Gastroesophageal sphincter (tissue), 3 donors: ENCODE measurements around the gene OPRD1.

Experiments
- POLR2AphosphoS5 ChIP-seq: sonication (generic); formaldehyde crosslinking; IDR thresholded peaks from one replicate; pipeline ENCODE4 v1.6.1; 2017; ENCODE audit warnings: antibody characterized with exemption
- TF ChIP-seq, protein P1 (sequence below), 4 experiments: fragments of 200-600 bp in 2 of 4; fragments of 450-650 bp in 2 of 4; sonication (generic) in 1 of 4; IDR thresholded peaks; one replicate each; pipeline ENCODE4 v1.5.1; 2017 to 2019; ENCODE audit warnings: antibody characterized with exemption in 4 of 4, mild to moderate bottlenecking in 2 of 4, moderate library complexity in 2 of 4

DNA sequence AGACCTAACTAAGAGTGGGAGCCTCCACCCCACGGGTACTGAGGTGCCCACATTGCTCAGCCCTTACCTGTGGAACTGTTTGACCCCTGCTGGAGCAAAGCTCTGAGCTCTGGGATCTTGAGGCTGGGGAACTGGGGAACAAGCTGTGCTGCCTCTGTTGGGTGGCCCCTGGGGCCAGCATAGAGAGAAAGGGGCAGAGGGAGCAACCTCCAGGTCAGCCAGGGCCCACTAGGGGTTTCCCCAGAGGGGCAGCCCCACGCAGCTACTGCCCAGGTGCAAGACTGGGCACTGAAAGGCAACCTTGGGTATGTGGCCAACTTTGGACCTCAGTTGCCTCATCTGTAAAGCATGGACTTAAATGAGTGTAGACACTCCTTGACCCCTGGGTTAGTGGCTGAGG is 78.9 kb downstream of the OPRD1 start:
- no peak for TF ChIP-seq POLR2AphosphoS5
- TF ChIP-seq, protein P1, sequence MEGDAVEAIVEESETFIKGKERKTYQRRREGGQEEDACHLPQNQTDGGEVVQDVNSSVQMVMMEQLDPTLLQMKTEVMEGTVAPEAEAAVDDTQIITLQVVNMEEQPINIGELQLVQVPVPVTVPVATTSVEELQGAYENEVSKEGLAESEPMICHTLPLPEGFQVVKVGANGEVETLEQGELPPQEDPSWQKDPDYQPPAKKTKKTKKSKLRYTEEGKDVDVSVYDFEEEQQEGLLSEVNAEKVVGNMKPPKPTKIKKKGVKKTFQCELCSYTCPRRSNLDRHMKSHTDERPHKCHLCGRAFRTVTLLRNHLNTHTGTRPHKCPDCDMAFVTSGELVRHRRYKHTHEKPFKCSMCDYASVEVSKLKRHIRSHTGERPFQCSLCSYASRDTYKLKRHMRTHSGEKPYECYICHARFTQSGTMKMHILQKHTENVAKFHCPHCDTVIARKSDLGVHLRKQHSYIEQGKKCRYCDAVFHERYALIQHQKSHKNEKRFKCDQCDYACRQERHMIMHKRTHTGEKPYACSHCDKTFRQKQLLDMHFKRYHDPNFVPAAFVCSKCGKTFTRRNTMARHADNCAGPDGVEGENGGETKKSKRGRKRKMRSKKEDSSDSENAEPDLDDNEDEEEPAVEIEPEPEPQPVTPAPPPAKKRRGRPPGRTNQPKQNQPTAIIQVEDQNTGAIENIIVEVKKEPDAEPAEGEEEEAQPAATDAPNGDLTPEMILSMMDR (IDR thresholded peaks at IDR 0.05), result no peak
